Measurements from ENCODE around the gene PLA2G2F. TPM values are rescaled to one million over a fixed set of nuclear protein-coding genes. Genes with fewer than 3 reads are reported as not detected.
A peak's percentile ranks its signal among the peaks of the same experiment; 100 is the strongest.

PLA2G2F gene
- polyA plus RNA-seq, 2 of the 4 experiments (the other 2 are of a cell fraction) = not detected

- Histone ChIP-seq H3K9me3 (no peaks in the 10 kb centered on the region), H3K4me3 (no peak overlapping the region), H3K4me2 (no peak overlapping the region), H3K4me1 (no peaks in the 10 kb centered on the region), H3K27ac (no peak overlapping the region)
- FAIRE-seq = no peak
- DNase-seq (ENCODE audit: low read depth in 1 of 2, low spot score in 1 of 2) = no peak
- WGBS (ENCODE audit: missing lambda C conversion rate) = 69% methylated on average over 5 of the region's 5 CpGs
- POLR2A ChIA-PET = no interaction called here
- ATAC-seq = no peak
- CTCF ChIA-PET = interaction anchor here (0.9 to 1.3 kb wide), 2 partner anchors 10 to 25 kb away, joined by 3 read pairs; no protein-coding TSS in a partner anchor
- TF ChIP-seq ZFP36 (IDR thresholded peaks at IDR 0.05; ENCODE audit: borderline replicate concordance, partially characterized antibody) (peak; percentile 40), ZNF302 (CRISPR knock-in tag; IDR thresholded peaks at IDR 0.05) (no peak)
Measured at GRCh38 chr1:20169932-20170331, 30.8 kb downstream of the PLA2G2F start.

- CTCF ChIA-PET = interaction anchor here (0.7 to 0.9 kb wide), 2 partner anchors 23 to 117 kb away, joined by 3 read pairs; no protein-coding TSS in a partner anchor
- 85% methylated on average over 10 of the region's 12 CpGs for WGBS (ENCODE audit: missing lambda C conversion rate)
Measured at GRCh38 chr1:20172033-20172590, 33.0 kb downstream of the PLA2G2F start.

GRCh38 chr1:20174937-20175666 is 36.0 kb downstream of the PLA2G2F start:
- TF ChIP-seq ELK1 (IDR thresholded peaks at IDR 0.05; ENCODE audit: low read depth, low read length) (no peak), MYC (IDR thresholded peaks at IDR 0.05; ENCODE audit: borderline replicate concordance, low read length) (no peak), RFX5 (IDR thresholded peaks at IDR 0.05) (no peak), HMGXB4 (CRISPR knock-in tag; IDR thresholded peaks at IDR 0.05; ENCODE audit: borderline replicate concordance) (no peak), ZC3H11A (IDR thresholded peaks at IDR 0.05) (no peak), E2F6 (IDR thresholded peaks at IDR 0.05; ENCODE audit: borderline replicate concordance, low read depth) (no peak), GATA3 (IDR thresholded peaks at IDR 0.05; ENCODE audit: borderline replicate concordance) (no peak), MAFK (IDR thresholded peaks at IDR 0.05; ENCODE audit: partially characterized antibody) (no peak)
- H3K27ac ChIP-seq = no peak overlapping the region
- no peaks in the 10 kb centered on the region for H3K9me3 ChIP-seq
- 64% methylated on average over 9 of the region's 9 CpGs for WGBS (ENCODE audit: missing lambda C conversion rate)
- ChIA-PET POLR2A (no interaction called here), CTCF (no interaction called here)
- no peak overlapping the region for H3K4me3 ChIP-seq
- no peak for FAIRE-seq
- DNase-seq (ENCODE audit: low read depth in 1 of 2, low spot score in 1 of 2) = no peak
- no peak overlapping the region for H3K4me2 ChIP-seq
- ATAC-seq = no peak
- no peaks in the 10 kb centered on the region for H3K4me1 ChIP-seq

More at GRCh38 chr1:20172033-20172590, 33.0 kb downstream of the PLA2G2F start:
- DNase-seq (ENCODE audit: low read depth in 1 of 2, low spot score in 1 of 2) (no peak), FAIRE-seq (no peak), ATAC-seq (no peak)
- H3K27ac ChIP-seq = no peak overlapping the region
- H3K4me2 ChIP-seq = no peak overlapping the region
- H3K4me3 ChIP-seq = no peak overlapping the region
- POLR2A ChIA-PET = no interaction called here
- H3K4me1 ChIP-seq = no peaks in the 10 kb centered on the region
- no peak for TF ChIP-seq RCOR1 (IDR thresholded peaks at IDR 0.05; ENCODE audit: low read depth, low read length)
- TF ChIP-seq TP53 (CRISPR knock-in tag; IDR thresholded peaks at IDR 0.05) = no peak
- no peak for TF ChIP-seq SMC3 (IDR thresholded peaks at IDR 0.05)
- no peak for TF ChIP-seq ZC3H11A (IDR thresholded peaks at IDR 0.05)
- no peak for TF ChIP-seq NR3C1 (IDR thresholded peaks at IDR 0.05)
- TF ChIP-seq CEBPB (IDR thresholded peaks at IDR 0.05) = no peak
- TF ChIP-seq SREBF2 (IDR thresholded peaks at IDR 0.05) = no peak
- TF ChIP-seq JUNB (IDR thresholded peaks at IDR 0.05) = no peak
- no peaks in the 10 kb centered on the region for H3K9me3 ChIP-seq
